HepG2 (cell line): ENCODE data around the gene EYA4. TPM values are rescaled to one million over a fixed set of nuclear protein-coding genes. Genes with fewer than 3 reads are reported as not detected.

Experiments used
- ATAC-seq: fragments of 200-7000 bp; cut with Tn5 transposase; 3 replicates; pipeline ENCODE4 v1.9.1; 2020; ENCODE audit warnings: mild to moderate bottlenecking, moderate library complexity
- BruUV-seq: library from RNA; stranded (reverse); fragments of 400-500 nt; replicated peaks from 2 replicates; lab custom pipeline; 2021; lab: Mats Ljungman, UMichigan
- CTCF ChIA-PET: fragments of 300-600 bp; formaldehyde crosslinking; extraction: SDS; loops from one replicate; lab custom pipeline; 2021; ENCODE audit warnings: low total read pairs, inconsistent platforms, low intra/inter-chr PET ratio; lab: Yijun Ruan, JAX
- POLR2A ChIA-PET: fragments of 350-600 bp; sonication (Branson Sonifier 250); formaldehyde crosslinking; loops from one replicate; lab custom pipeline; 2020; ENCODE audit warnings: antibody characterized with exemption, inconsistent platforms; lab: Yijun Ruan, JAX
- DNase-seq: peaks from one replicate; pipeline ENCODE4 v3.0.0-alpha.2; 2015; ENCODE audit warnings: low spot score
- FAIRE-seq: peaks from 3 replicates; lab custom pipeline; 2011; peaks lifted over from hg19 to GRCh38; lab: Jason Lieb, UNC
- H2AFZ ChIP-seq: one replicate; pipeline ENCODE4 v1.6.1; 2011; ENCODE audit warnings: low read length, inconsistent platforms
- H3K27ac ChIP-seq: fragments of 300-600 bp; 3 replicates; pipeline ENCODE4 v1.8.0; 2011; ENCODE audit warnings: mixed run types, mild to moderate bottlenecking, mixed read lengths, low read length, inconsistent platforms; ENCODE audit not compliant: insufficient read depth; ENCODE audit errors: extremely low read length
- H3K27me3 ChIP-seq, 2 experiments: fragments of 200-600 bp in 1 of 2; 2 replicates in 1 of 2; 3 replicates in 1 of 2; pipeline versions ENCODE4 v1.6.0 to v1.8.0; 2011; ENCODE audit warnings: low read length in 2 of 2, mild to moderate bottlenecking in 2 of 2, moderate library complexity in 2 of 2, inconsistent platforms in 1 of 2; ENCODE audit not compliant: insufficient read depth in 2 of 2, control insufficient read depth in 1 of 2
- H3K36me3 ChIP-seq, 2 experiments: fragments of 200-600 bp in 1 of 2; replicated peaks in 1 of 2; 2 replicates in 1 of 2; 3 replicates in 1 of 2; pipeline versions ENCODE4 v1.5.1 to v1.8.0; 2011; ENCODE audit warnings: low read length in 2 of 2, inconsistent platforms in 1 of 2; ENCODE audit not compliant: insufficient read depth in 2 of 2, control insufficient read depth in 1 of 2
- H3K4me1 ChIP-seq: 2 replicates; pipeline ENCODE4 v1.5.1; 2012; ENCODE audit warnings: low read length, inconsistent platforms; ENCODE audit not compliant: insufficient read depth
- H3K4me2 ChIP-seq: 2 replicates; pipeline ENCODE4 v1.6.0; 2011; ENCODE audit warnings: low read depth, low read length, inconsistent platforms
- H3K4me3 ChIP-seq, 3 experiments: fragments of 200-600 bp in 1 of 3; sonication (generic), shearing (Covaris generic) in 1 of 3; replicated peaks in 1 of 3; 2 replicates each; pipeline ENCODE4 v1.5.1; 2011 to 2016; ENCODE audit warnings: low read length in 3 of 3, inconsistent platforms in 2 of 3, low read depth in 2 of 3, mild to moderate bottlenecking in 2 of 3, control low read depth in 1 of 3, mixed read lengths in 1 of 3; ENCODE audit not compliant: insufficient read depth in 1 of 3
- H3K79me2 ChIP-seq: one replicate; pipeline ENCODE4 v1.6.1; 2011; ENCODE audit warnings: low read length, inconsistent platforms; ENCODE audit not compliant: insufficient read depth
- H3K9ac ChIP-seq: 2 replicates; pipeline ENCODE4 v1.6.0; 2011; ENCODE audit warnings: mild to moderate bottlenecking, low read depth, low read length, inconsistent platforms; ENCODE audit not compliant: insufficient read depth
- H3K9me3 ChIP-seq: 2 replicates; pipeline ENCODE4 v1.5.1; 2012; ENCODE audit warnings: mild to moderate bottlenecking, low read length
- H4K20me1 ChIP-seq: 2 replicates; pipeline ENCODE4 v1.6.0; 2011; ENCODE audit warnings: inconsistent platforms, mild to moderate bottlenecking, low read length, moderate library complexity; ENCODE audit not compliant: insufficient read depth
- CSRNP1 ChIP-seq: sonication (generic); formaldehyde crosslinking; IDR thresholded peaks from 2 replicates; pipeline ENCODE4 v1.8.1; 2023; ENCODE audit warnings: mild to moderate bottlenecking, missing genetic modification reagents
- PRMT3 ChIP-seq: sonication (generic); formaldehyde crosslinking; IDR thresholded peaks from 2 replicates; pipeline ENCODE4 v1.8.1; 2022; ENCODE audit warnings: low read depth, mild to moderate bottlenecking, moderate library complexity, missing genetic modification reagents, borderline replicate concordance
- TAF1 ChIP-seq: sonication (generic); formaldehyde crosslinking; IDR thresholded peaks from 2 replicates; pipeline ENCODE4 v1.4.0; 2020; ENCODE audit warnings: missing genetic modification reagents
- ZNF496 ChIP-seq: sonication (generic); formaldehyde crosslinking; IDR thresholded peaks from 2 replicates; pipeline ENCODE4 v1.8.1; 2023; ENCODE audit warnings: mild to moderate bottlenecking, moderate library complexity, missing genetic modification reagents; ENCODE audit not compliant: insufficient replicate concordance
- WGBS: methylation state at CpG from one replicate; pipeline ENCODE4 v1.1.6; 2017; ENCODE audit warnings: low lambda C conversion rate; 5-methylcytosine and 5-hydroxymethylcytosine counted together
- in situ Hi-C: cut with HindIII; loops from 2 replicates; pipeline ENCODE4 v1.10.0; 2017; ENCODE audit warnings: low pct_unique_long_range_greater_than_20kb; ENCODE audit not compliant: extremely low pct_ligation_motif_present
- intact Hi-C: fragments of 100-400 bp; cut with micrococcal nuclease; formaldehyde crosslinking; loops from one replicate; pipeline ENCODE4 v1.10.0; 2022; ENCODE audit not compliant: unreplicated experiment
- polyA plus RNA-seq, 8 experiments: library from polyadenylated mRNA; depleted of rRNA in 3 of 8; stranded (reverse) in 7 of 8; unstranded in 1 of 8; fragments of >200 nt; fragmentation: Illumina TruSeq in 4 of 8; extraction: Trizol in 4 of 8; gene quantifications; 2 replicates each; pipeline versions ENCODE4 v1.2.1 to v1.2.3, GENCODE V29; 2011 to 2016; ENCODE audit warnings: low read depth in 4 of 8, missing spikeins in 1 of 8, mixed read lengths in 1 of 8; ENCODE audit not compliant: insufficient read depth in 1 of 8
- total RNA-seq, 5 experiments: library from RNA; depleted of rRNA; stranded (reverse); fragments of >200 nt; fragmentation: Illumina TruSeq; extraction: Trizol; gene quantifications; 2 replicates each; pipeline ENCODE4 v1.2.3, GENCODE V29; 2016; ENCODE audit warnings: low read depth in 1 of 5

Gene EYA4
- total and polyA plus RNA-seq, 2 of the 13 experiments (the other 11 are each of a cell fraction or from before 2014, with no cell fraction given), result not detected

GRCh38 chr6:133359760-133360159, 118.6 kb downstream of the EYA4 start:
- no TSS peak for BruUV-seq
- Histone ChIP-seq H3K9me3 (no peaks in the 10 kb centered on the region), H3K27me3 (no peaks in the 10 kb centered on the region), H3K4me1 (no peaks in the 10 kb centered on the region), H3K4me2 (no peak overlapping the region), H4K20me1 (no peaks in the 10 kb centered on the region), H2AFZ (no peak overlapping the region), H3K36me3 (no peaks in the 10 kb centered on the region), H3K9ac (no peak overlapping the region), H3K4me3 (no peak overlapping the region), H3K79me2 (no peaks in the 10 kb centered on the region), H3K27ac (no peak overlapping the region)
- in situ Hi-C loops, result no loop called here
- TF ChIP-seq ZNF496 (CRISPR knock-in tag) (no peak), TAF1 (CRISPR knock-in tag) (no peak), PRMT3 (CRISPR knock-in tag) (no peak)
- POLR2A ChIA-PET, result no interaction called here
- ATAC-seq (no peak), DNase-seq (no peak), FAIRE-seq (no peak)
- 14% methylated on average over 1 of the region's 1 CpG for WGBS
- intact Hi-C loops, result no loop called here
- CTCF ChIA-PET, result no interaction called here

GRCh38 chr6:133360194-133360593, 119.0 kb downstream of the EYA4 start:
- in situ Hi-C loops, result no loop called here
- Histone ChIP-seq H3K9ac (no peak overlapping the region), H3K27ac (no peak overlapping the region), H3K4me1 (no peaks in the 10 kb centered on the region), H2AFZ (no peak overlapping the region), H3K36me3 (no peaks in the 10 kb centered on the region), H4K20me1 (no peaks in the 10 kb centered on the region), H3K27me3 (no peaks in the 10 kb centered on the region), H3K9me3 (no peaks in the 10 kb centered on the region), H3K4me3 (no peak overlapping the region), H3K79me2 (no peaks in the 10 kb centered on the region), H3K4me2 (no peak overlapping the region)
- TF ChIP-seq CSRNP1 (CRISPR knock-in tag), result no peak
- DNase-seq (no peak), FAIRE-seq (no peak), ATAC-seq (no peak)
- BruUV-seq, result no TSS peak
- CTCF ChIA-PET, result no interaction called here
- 31% methylated on average over 5 of the region's 5 CpGs for WGBS
- intact Hi-C loops, result no loop called here
- POLR2A ChIA-PET, result no interaction called here
